AG04450 (cell line): ENCODE measurements around the gene USP21. TPM values are rescaled to one million over a fixed set of nuclear protein-coding genes. Genes with fewer than 3 reads are reported as not detected.
A peak's percentile ranks its signal among the peaks of the same experiment; 100 is the strongest.

Source experiments
- CTCF ChIA-PET: fragments of 300-600, 350-600 bp; formaldehyde crosslinking; extraction: SDS; loops from one replicate; lab custom pipeline; 2022; ENCODE audit warnings: antibody characterized with exemption, inconsistent platforms; lab: Charles Lee
- POLR2A ChIA-PET: fragments of 350-600 bp; formaldehyde crosslinking; extraction: SDS; loops from one replicate; lab custom pipeline; 2021; ENCODE audit warnings: antibody characterized with exemption, inconsistent platforms; lab: Yijun Ruan, JAX
- DNase-seq: peaks from one replicate; pipeline ENCODE4 v3.0.0-alpha.2; 2011; ENCODE audit warnings: low read depth, low spot score
- H3K27ac ChIP-seq: one replicate; pipeline ENCODE4 v1.5.1; 2012; ENCODE audit warnings: low read depth, low read length, control low read depth
- H3K27me3 ChIP-seq: one replicate; pipeline ENCODE4 v1.6.0; 2012; ENCODE audit warnings: low read length; ENCODE audit not compliant: control insufficient read depth, insufficient read depth
- H3K4me3 ChIP-seq: 2 replicates; pipeline ENCODE4 v1.5.1; 2011; ENCODE audit warnings: mild to moderate bottlenecking, low read depth, low read length, control low read depth
- H3K9me3 ChIP-seq: 2 replicates; pipeline ENCODE4 v1.5.1; 2012; ENCODE audit warnings: low read length; ENCODE audit not compliant: control insufficient read depth, insufficient read depth
- CTCF ChIP-seq: IDR thresholded peaks from 2 replicates; pipeline ENCODE4 v1.5.1; 2011; ENCODE audit warnings: low read depth, low read length, control low read depth, inconsistent platforms
- polyA plus RNA-seq: library from polyadenylated mRNA; depleted of rRNA; stranded (reverse); fragments of >200 nt; gene quantifications from 2 replicates; pipeline ENCODE4 v1.2.3, GENCODE V29; 2011

The USP21 gene
- polyA plus RNA-seq, 1 experiment = 15.4 TPM

- no peak for TF ChIP-seq CTCF
- DNase-seq = no peak
- ChIA-PET POLR2A (interaction anchor here (1.3 kb wide), 1 partner anchor 10 kb away, joined by 3 read pairs; the partner anchor contains the start of gene NDUFS2), CTCF (interaction anchor here (0.6 to 5.6 kb wide), 26 partner anchors 11 to 1002 kb away, joined by 3 to 92 read pairs (median 8); partner anchors contain the start of genes APOA2, B4GALT3, CASQ1 and FCER1G)
- Histone ChIP-seq H3K27me3 (no peaks in the 10 kb centered on the region), H3K27ac (no peak overlapping the region), H3K4me3 (no peak overlapping the region), H3K9me3 (no peaks in the 10 kb centered on the region)
Observed at GRCh38 chr1:161191971-161192370, 32.7 kb downstream of the USP21 start.

GRCh38 chr1:161192476-161193465 lies 33.5 kb downstream of the USP21 start:
- Histone ChIP-seq H3K27ac (no peak overlapping the region), H3K9me3 (no peaks in the 10 kb centered on the region), H3K4me3 (no peak overlapping the region), H3K27me3 (no peaks in the 10 kb centered on the region)
- ChIA-PET POLR2A (interaction anchor here (1.3 kb wide), 2 partner anchors 9 to 33 kb away, joined by 3 to 5 read pairs; partner anchors contain the start of genes NDUFS2 and TOMM40L), CTCF (interaction anchor here (0.5 to 5.6 kb wide), 31 partner anchors 11 to 1124 kb away, joined by 3 to 92 read pairs (median 7); partner anchors contain the start of genes APOA2, B4GALT3, CASQ1 and FCER1G)
- DNase-seq = peak; percentile 37
- TF ChIP-seq CTCF = peak; percentile 92

GRCh38 chr1:161193561-161194235 lies 34.4 kb downstream of the USP21 start:
- no peak overlapping the region for H3K27ac ChIP-seq

GRCh38 chr1:161195171-161195570 lies 35.9 kb downstream of the USP21 start:
- CTCF ChIA-PET = interaction anchor here (0.6 to 5.6 kb wide), 3 partner anchors 9 to 197 kb away, joined by 3 to 65 read pairs (median 62); partner anchors contain the start of gene NDUFS2

More at GRCh38 chr1:161193561-161194235, 34.4 kb downstream of the USP21 start:
- Histone ChIP-seq H3K4me3 (no peak overlapping the region), H3K9me3 (no peaks in the 10 kb centered on the region), H3K27me3 (no peaks in the 10 kb centered on the region)
- ChIA-PET CTCF (interaction anchor here (1.0 to 5.6 kb wide), 11 partner anchors 10 to 191 kb away, joined by 4 to 92 read pairs (median 20); partner anchors contain the start of genes B4GALT3, NDUFS2 and TOMM40L), POLR2A (interaction anchor here (1.3 kb wide), 1 partner anchor 32 kb away, joined by 5 read pairs; the partner anchor contains the start of gene TOMM40L)
- no peak for DNase-seq
- TF ChIP-seq CTCF = no peak

More at GRCh38 chr1:161195171-161195570, 35.9 kb downstream of the USP21 start:
- POLR2A ChIA-PET = no interaction called here
- Histone ChIP-seq H3K9me3 (no peaks in the 10 kb centered on the region), H3K4me3 (no peak overlapping the region), H3K27ac (no peak overlapping the region), H3K27me3 (no peaks in the 10 kb centered on the region)
- TF ChIP-seq CTCF = no peak
- DNase-seq = no peak
